OCI-LY1 (cell line): ENCODE results near the gene CH25H.

Experiments
- CTCF ChIP-seq: fragments of 200-600 bp; sonication (generic), shearing (Covaris generic); IDR thresholded peaks from 2 replicates; pipeline ENCODE4 v1.5.1; 2017; ENCODE audit warnings: mild to moderate bottlenecking, antibody characterized with exemption, low read length, moderate library complexity, mixed read lengths
- EZH2 ChIP-seq: fragments of 200-600 bp; sonication (generic), shearing (Covaris generic); IDR thresholded peaks from 2 replicates; pipeline ENCODE4 v1.8.0; 2017; ENCODE audit warnings: borderline replicate concordance, mixed run types, mild to moderate bottlenecking, antibody characterized with exemption, low read length, moderate library complexity, mixed read lengths

- TF ChIP-seq EZH2: no peak
- TF ChIP-seq CTCF: no peak
Measured at GRCh38 chr10:89241026-89241425, 33.9 kb upstream of the CH25H start.
